Activated CD8-positive, alpha-beta memory T cell treated with anti-CD3 and anti-CD28 coated beads, Interleukin-2, amount 10 ng/mL, durations not matched to agents 7 days and 5 days (primary cell): ENCODE data around the gene EXD3. TPM values are rescaled to one million over a fixed set of nuclear protein-coding genes. Genes with fewer than 3 reads are reported as not detected.
A peak's percentile ranks its signal among the peaks of the same experiment; 100 is the strongest.
"Not testable (repeated sequence)": the region's sequence is repeated elsewhere in the genome, so short reads cannot be mapped to it uniquely, and the experiment has no call there.

ENCODE experiments used
- ATAC-seq: fragments of 150-1000 bp; cut with Tn5 transposase; one replicate; pipeline ENCODE4 v1.10.0; 2021; ENCODE audit warnings: moderate library complexity
- CTCF ChIA-PET: fragments of 350-600 bp; sonication (Branson Sonifier 250); formaldehyde crosslinking; loops from one replicate; lab custom pipeline; 2021; ENCODE audit warnings: antibody characterized with exemption; lab: Charles Lee
- DNase-seq: peaks from one replicate; pipeline ENCODE4 v3.0.0-alpha.2; 2020
- H3K27ac Mint-ChIP-seq: one replicate; pipeline ENCODE4 v1.8.0; 2021; ENCODE audit warnings: mild to moderate bottlenecking, mixed read lengths
- H3K27me3 Mint-ChIP-seq: one replicate; pipeline ENCODE4 v1.8.0; 2021; ENCODE audit warnings: mixed read lengths
- H3K36me3 Mint-ChIP-seq: one replicate; pipeline ENCODE4 v1.8.0; 2021; ENCODE audit warnings: mild to moderate bottlenecking, mixed read lengths
- H3K4me1 Mint-ChIP-seq: one replicate; pipeline ENCODE4 v1.8.0; 2021; ENCODE audit warnings: mixed read lengths
- H3K4me3 Mint-ChIP-seq: one replicate; pipeline ENCODE4 v1.8.0; 2021; ENCODE audit warnings: mild to moderate bottlenecking, moderate library complexity, mixed read lengths
- H3K9me3 Mint-ChIP-seq: one replicate; pipeline ENCODE4 v1.8.0; 2022; ENCODE audit warnings: low read depth, mixed read lengths
- total RNA-seq, 2 experiments: library from RNA; stranded (reverse); gene quantifications; one replicate each; pipeline ENCODE4 v1.2.3, GENCODE V29; 2021

The EXD3 gene
- total RNA-seq, 2 experiments from 2014 or later, result 9.2 to 19.8 TPM

DNA sequence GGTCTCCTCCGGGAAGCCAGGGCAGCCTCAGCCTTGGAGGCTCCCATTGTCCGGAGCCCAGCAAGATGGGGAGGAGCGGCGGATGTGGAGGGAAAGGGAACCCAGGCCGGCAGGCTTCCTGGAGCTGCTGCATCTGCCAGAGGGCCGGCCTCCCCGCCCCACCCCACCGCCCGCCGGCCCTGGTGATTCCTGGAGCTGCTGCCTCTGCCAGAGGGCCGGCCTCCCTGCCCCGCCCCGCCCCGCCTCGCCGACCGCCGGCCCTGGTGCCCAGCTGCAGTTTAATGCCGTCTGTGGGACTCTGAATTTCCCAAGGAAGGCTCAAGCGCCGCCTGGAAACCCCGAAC is 31.6 kb downstream of the EXD3 start:
- CTCF ChIA-PET, result interaction anchor here (1.7 kb wide), 1 partner anchor 32 kb away, joined by 4 read pairs; the partner anchor contains the start of genes EXD3 and NOXA1
- Mint-ChIP-seq H3K9me3 (no peaks in the 10 kb centered on the region), H3K27me3 (no peaks in the 10 kb centered on the region), H3K27ac (no peak overlapping the region), H3K4me1 (peaks cover 9% of the 10 kb centered on the region), H3K36me3 (no peaks in the 10 kb centered on the region), H3K4me3 (no peak overlapping the region)
- no peak for ATAC-seq
- DNase-seq, result no peak

DNA sequence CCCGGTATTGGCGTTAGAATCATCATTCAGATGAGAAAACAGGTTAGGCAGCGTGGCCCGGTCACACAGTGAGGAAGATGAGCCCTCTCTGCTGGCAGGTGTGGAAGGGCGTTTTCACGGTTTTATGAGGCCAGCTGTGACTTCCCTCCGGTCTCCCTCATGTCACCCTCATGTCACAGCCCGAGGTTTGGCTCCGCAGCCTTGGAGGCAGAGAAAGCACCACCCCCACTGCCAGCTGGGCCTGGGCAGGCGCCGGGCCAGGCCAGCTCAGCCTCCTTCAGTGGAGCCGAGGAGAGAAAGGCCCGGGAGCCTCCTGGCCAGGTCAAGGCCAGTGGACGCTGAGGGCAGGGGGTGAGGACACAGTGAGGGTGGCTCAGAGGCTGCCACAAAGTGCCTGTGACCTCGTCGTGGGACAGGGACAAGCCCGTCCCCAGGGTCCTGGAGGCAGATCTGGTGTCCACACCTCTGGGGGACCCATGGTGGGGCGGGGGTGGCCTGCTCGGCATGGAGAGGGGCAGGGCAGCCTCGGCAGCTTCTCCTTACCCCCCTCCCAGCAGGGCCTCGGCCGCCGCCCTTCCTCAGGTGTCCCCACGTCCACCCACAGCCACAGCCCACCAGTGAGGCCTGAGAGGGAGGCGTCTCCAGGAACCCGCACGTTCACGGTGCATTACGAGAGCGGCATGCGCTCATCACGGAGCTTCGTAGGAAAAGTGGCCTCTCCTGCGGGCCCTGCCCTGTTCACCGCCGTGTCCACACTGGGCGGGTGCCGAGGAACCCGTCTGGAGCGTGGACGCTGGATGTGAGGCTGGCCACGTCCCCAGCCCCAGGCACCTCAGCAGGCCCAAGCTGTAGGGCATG is 32.2 kb downstream of the EXD3 start:
- Mint-ChIP-seq H3K4me1 (peaks cover 9% of the 10 kb centered on the region), H3K36me3 (no peaks in the 10 kb centered on the region), H3K27ac (peak overlapping the region; percentile 36), H3K9me3 (no peaks in the 10 kb centered on the region), H3K27me3 (no peaks in the 10 kb centered on the region), H3K4me3 (no peak overlapping the region)
- ATAC-seq (no peak), DNase-seq (no peak)
- CTCF ChIA-PET, result interaction anchor here (1.7 kb wide), 1 partner anchor 32 kb away, joined by 4 read pairs; the partner anchor contains the start of genes EXD3 and NOXA1

DNA sequence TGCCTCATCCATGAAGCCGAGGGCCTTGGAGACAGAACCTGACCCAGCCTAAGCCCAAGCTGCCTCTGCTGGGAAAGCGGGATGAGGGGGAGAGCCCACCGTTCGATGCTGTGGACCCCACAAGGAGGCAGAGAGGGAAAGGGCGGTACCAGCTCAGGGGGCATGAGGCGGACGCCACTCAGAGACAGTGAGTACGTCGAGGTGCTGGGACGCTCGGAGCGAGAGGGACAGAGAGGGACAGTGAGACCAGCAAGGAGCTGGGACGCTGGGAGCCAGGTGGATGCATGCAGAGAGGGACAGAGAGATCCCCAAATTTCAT is 33.6 kb downstream of the EXD3 start:
- Mint-ChIP-seq H3K36me3 (no peaks in the 10 kb centered on the region), H3K4me3 (no peak overlapping the region), H3K9me3 (no peaks in the 10 kb centered on the region), H3K27ac (no peak overlapping the region), H3K4me1 (peaks cover 9% of the 10 kb centered on the region), H3K27me3 (no peaks in the 10 kb centered on the region)
- ATAC-seq (no peak), DNase-seq (no peak)
- CTCF ChIA-PET, result no interaction called here

DNA sequence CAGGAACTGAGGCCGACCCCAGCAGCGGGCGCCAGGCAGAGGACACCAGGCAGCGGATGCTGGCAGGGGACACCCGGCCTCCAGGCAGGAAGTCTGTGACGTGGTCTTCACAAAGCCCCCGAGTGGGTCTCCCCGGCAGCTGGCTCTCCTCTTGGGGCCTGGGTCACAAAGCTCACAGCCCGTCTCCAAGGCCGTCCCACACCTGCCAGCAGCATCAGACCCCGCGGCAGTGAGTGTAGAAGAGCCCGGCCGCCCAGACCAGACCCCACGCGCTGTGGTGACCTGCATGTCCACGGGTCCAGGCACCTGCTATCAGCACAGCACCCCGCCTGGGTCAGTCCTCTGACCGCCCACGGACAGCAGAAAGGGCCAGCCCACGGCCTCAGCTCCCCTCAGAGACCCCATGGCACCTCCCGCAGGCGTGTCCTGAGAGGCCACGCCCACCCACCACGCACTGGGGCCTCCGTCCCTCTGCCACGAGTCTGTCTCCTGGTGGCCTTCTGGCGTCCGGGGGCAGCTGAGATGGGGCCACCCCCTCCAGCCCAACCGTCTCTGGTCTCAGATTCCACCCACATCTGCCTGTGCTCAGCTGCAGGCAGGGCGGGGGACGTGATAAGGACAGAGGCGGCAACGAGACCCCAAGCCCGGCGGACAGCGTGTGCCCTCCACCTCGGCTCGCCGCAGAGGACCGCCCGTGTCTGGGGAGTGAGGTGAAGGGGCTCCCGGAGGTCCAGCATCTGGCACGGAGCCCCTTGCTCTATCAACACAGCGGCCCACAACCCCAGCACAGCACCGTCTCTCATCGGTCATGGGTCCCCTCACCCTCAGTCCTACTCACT is 34.2 kb downstream of the EXD3 start:
- H3K4me1 Mint-ChIP-seq, result peaks cover 9% of the 10 kb centered on the region
- DNase-seq, result no peak
- CTCF ChIA-PET, result no interaction called here
- H3K36me3 Mint-ChIP-seq, result no peaks in the 10 kb centered on the region
- H3K27me3 Mint-ChIP-seq, result no peaks in the 10 kb centered on the region
- ATAC-seq, result no peak
- no peak overlapping the region for H3K4me3 Mint-ChIP-seq
- H3K27ac Mint-ChIP-seq, result no peak overlapping the region
- H3K9me3 Mint-ChIP-seq, result no peaks in the 10 kb centered on the region

DNA sequence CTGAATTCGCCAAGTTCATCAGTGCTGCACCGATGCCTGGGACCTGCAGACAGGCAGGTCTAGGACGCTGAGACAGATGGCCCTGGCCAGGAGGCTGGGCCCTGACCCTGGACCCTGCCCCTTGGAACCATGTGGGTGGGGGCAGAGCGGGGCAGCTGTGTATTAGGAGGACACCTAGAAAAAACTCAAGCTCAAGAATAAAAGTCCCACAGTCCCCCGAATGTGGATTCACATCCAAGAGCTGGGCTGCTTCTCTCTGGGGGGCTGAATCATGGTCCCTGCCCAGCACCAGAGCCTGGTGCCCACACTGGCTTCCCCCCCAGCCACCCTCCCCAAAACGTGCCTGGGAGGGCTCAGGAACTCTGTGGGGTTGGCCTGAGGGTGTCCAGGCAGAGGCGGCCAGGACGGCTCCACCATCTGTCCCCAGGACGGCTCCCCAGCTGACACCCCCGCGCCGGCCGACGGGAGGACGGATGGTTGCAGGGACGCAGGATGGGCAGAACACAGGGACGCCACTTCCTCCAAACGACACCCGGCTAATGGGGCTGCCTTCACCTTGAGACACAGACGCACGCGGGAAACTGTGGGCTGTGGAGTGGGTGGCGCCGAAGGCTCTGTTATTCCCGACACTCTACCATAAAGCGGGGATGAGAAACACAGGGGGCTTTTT is 34.9 kb downstream of the EXD3 start:
- ATAC-seq, result no peak
- H3K27ac Mint-ChIP-seq, result peak overlapping the region; percentile 28
- CTCF ChIA-PET, result interaction anchor here (0.8 kb wide), 1 partner anchor 35 kb away, joined by 3 read pairs; the partner anchor contains the start of genes EXD3 and NOXA1

DNA sequence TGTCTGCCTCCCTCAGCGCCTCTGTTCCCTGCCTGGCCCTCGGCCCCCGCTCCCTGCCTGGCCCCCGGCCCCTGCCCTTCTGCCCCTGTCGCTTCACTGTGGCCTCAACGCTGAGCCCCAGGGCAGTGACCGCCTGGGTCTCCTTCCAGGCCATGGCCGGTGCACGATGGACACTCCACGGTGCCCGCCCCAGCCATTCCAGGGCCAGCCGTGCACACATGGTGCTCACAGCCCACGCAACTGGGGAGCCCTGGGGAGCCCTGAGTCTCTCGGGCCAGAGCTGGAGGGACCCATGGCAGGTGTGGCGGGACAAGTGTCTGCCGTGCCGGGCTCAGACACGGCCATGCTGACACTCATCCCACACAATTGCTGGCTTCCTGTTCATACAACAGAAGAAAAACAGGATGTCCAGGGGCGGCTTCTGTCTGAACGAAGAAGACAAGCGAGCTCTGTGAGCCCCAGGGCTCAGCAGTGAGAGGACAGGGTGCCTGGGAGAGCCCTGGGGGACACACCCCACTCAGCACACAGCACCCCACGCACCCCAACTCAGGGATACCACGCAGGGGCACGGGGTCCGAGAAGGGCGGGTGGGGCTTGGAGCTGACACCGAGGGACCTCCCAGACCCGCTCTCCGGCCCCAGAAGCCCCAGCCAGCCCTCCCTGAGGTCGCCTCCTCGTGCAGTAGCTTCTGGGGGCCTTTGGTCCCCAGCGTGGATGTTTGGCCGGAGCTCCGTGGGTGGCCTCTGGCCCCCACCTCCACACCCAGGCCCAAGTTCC is 35.7 kb downstream of the EXD3 start:
- peak overlapping the region; percentile 28 for H3K27ac Mint-ChIP-seq
- H3K36me3 Mint-ChIP-seq, result no peaks in the 10 kb centered on the region
- H3K9me3 Mint-ChIP-seq, result no peaks in the 10 kb centered on the region
- peaks cover 9% of the 10 kb centered on the region for H3K4me1 Mint-ChIP-seq
- ATAC-seq, result peak; percentile 60
- H3K4me3 Mint-ChIP-seq, result no peak overlapping the region
- DNase-seq, result peak; percentile 51
- no peaks in the 10 kb centered on the region for H3K27me3 Mint-ChIP-seq
- CTCF ChIA-PET, result interaction anchor here (0.8 kb wide), 1 partner anchor 36 kb away, joined by 3 read pairs; the partner anchor contains the start of genes EXD3 and NOXA1

More for the DNA sequence above, 34.9 kb downstream of the EXD3 start:
- DNase-seq, result no peak
- Mint-ChIP-seq H3K27me3 (no peaks in the 10 kb centered on the region), H3K4me1 (peaks cover 9% of the 10 kb centered on the region), H3K4me3 (no peak overlapping the region), H3K36me3 (no peaks in the 10 kb centered on the region), H3K9me3 (no peaks in the 10 kb centered on the region)

DNA sequence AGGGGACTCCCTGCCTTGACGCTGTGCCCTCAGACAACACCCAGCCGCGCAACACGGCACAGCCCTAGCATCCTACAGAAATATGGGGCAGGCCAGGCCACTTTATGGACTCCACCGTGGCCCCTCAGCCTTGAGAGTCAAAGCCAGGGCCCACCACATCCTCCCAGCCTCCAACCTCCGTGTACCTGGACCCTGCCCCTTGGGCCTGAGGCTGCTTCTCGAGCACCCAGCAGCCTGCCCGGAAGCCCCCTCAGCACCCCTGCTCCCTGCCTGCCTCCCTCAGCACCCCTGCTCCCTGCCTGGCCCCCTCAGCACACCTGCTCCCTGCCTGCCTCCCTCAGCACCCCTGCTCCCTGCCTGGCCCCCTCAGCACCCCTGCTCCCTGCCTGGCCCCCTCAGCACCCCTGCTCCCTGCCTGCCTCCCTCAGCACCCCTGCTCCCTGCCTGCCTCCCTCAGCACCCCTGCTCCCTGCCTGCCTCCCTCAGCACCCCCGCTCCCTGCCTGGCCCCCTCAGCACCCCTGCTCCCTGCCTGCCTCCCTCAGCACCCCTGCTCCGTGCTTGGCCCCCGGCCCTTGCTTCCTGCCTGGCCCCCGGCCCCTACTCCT is 36.4 kb downstream of the EXD3 start:
- CTCF ChIA-PET, DNase-seq, H3K27ac Mint-ChIP-seq, ATAC-seq, H3K27me3 Mint-ChIP-seq, H3K36me3 Mint-ChIP-seq, H3K4me3 Mint-ChIP-seq, H3K9me3 Mint-ChIP-seq, H3K4me1 Mint-ChIP-seq: not testable (repeated sequence)

DNA sequence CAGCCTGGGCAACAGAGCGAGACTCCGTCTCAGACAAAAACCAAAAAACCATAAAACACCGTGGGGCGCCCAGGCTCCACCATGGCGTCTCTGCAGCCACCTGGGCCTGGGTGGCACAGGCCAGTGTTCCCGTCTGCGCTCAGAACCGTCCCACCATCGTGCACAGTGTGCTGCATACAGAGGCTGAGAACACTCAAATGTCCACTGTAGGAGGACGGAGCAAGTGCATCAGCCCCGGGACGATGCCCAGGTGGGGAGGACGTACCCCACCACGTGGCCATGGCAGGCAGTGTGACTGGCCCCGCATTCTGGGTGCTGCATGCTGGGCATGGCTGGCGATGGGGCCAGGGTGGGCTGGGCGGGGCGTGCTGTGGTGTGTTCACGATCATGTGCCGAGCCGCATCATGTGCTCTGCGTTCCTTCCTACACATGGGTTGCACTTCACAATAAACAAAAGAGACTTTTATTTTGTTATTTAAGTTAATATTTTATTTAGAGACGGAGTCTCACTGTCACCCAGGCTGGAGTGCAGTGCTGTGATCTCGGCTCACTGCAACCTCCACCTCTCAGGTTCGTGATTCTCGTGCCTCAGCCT is 37.8 kb downstream of the EXD3 start:
- ATAC-seq, result no peak

DNA sequence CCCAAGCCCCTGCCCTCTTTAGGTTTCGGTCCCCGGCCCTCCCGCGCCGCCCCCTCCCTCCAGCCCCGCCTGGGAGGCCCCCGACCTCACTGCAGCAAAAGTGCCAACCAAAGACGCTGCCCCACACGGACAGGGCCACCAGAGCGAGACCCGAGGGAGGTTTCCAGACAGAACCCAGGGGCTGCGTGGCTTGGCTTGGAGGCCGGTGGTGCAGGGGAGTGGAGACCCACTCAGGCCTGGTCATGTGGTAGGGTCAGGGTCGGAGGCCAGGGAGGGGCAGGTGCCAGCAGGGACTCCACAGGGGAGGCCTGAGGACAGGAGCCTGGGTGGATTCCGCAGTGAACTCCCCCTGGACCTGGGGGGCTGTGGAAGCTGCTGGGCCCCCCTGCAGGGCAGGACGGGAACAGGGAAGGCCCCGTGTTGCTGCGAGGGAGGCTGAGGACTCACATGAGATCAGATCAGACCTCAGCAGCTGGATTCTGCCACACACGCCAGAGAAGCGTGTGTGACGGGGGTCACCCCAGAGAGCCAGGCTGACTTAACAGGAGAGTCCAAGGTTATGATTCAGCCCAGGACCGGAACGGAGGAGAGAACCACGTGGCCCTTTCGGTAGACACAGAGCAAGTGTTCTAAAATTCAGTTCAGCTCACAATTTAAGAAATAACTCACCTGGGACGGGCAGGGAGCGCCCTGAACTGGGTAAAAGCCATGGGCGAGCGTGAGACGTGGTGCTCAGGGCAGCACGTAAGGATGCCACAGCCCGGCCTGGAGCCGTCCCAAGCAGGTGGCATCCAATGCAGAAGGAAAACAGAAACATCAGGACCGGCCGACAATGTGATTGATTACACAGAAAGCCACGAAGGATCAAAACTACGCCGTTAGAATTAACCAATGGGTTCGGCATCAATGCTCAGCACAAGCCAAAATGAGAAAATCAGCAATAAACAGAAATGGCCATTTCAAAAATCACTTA is 38.9 kb downstream of the EXD3 start:
- Mint-ChIP-seq H3K27me3 (no peaks in the 10 kb centered on the region), H3K36me3 (no peaks in the 10 kb centered on the region), H3K4me3 (no peak overlapping the region), H3K4me1 (peaks cover 9% of the 10 kb centered on the region), H3K27ac (no peak overlapping the region), H3K9me3 (no peaks in the 10 kb centered on the region)
- no peak for DNase-seq
- CTCF ChIA-PET, result no interaction called here
- ATAC-seq, result no peak

More for the DNA sequence above, 37.8 kb downstream of the EXD3 start:
- Mint-ChIP-seq H3K4me3 (no peak overlapping the region), H3K36me3 (no peaks in the 10 kb centered on the region), H3K27ac (no peak overlapping the region), H3K4me1 (peaks cover 9% of the 10 kb centered on the region), H3K27me3 (no peaks in the 10 kb centered on the region), H3K9me3 (no peaks in the 10 kb centered on the region)
- CTCF ChIA-PET, result no interaction called here
- no peak for DNase-seq

DNA sequence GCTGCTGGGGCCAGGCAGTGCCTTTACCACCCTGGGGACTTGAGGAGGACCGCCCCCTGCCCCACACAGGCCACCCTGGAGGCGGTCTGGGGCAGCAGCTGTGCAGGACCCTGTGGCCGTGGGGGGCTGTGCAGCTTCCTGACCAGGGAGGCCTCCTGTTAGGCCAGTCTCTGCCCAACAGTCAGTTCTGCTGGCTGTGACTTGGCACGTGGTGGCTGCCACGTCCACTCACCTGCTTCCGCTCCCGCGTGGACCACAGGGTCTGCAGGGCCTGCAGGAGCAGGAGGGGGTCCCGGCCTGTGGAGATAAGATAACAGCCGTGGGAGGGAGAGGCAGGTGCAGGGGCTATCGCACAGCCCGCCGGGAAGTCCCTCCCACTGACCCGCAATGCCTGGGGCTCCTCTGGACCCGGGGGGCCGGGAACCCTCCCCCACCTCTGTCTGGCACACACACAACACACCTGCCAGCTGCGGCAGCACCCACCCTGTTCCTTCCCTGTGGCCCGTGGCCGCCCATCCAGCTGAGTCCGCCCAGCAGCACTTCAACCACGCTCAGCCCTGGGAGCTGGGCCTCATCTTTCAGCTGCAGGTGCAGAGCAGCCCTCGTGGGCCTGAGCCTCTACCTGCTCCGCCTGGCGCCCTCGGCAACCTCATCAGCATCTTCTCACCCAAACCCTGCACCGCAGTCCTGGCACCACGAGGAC is 39.7 kb downstream of the EXD3 start:
- peaks cover 9% of the 10 kb centered on the region for H3K4me1 Mint-ChIP-seq
- no peak overlapping the region for H3K27ac Mint-ChIP-seq
- DNase-seq (no peak), ATAC-seq (no peak)
- H3K27me3 Mint-ChIP-seq, result no peaks in the 10 kb centered on the region
- no peaks in the 10 kb centered on the region for H3K9me3 Mint-ChIP-seq
- CTCF ChIA-PET, result no interaction called here
- no peak overlapping the region for H3K4me3 Mint-ChIP-seq
- no peaks in the 10 kb centered on the region for H3K36me3 Mint-ChIP-seq

DNA sequence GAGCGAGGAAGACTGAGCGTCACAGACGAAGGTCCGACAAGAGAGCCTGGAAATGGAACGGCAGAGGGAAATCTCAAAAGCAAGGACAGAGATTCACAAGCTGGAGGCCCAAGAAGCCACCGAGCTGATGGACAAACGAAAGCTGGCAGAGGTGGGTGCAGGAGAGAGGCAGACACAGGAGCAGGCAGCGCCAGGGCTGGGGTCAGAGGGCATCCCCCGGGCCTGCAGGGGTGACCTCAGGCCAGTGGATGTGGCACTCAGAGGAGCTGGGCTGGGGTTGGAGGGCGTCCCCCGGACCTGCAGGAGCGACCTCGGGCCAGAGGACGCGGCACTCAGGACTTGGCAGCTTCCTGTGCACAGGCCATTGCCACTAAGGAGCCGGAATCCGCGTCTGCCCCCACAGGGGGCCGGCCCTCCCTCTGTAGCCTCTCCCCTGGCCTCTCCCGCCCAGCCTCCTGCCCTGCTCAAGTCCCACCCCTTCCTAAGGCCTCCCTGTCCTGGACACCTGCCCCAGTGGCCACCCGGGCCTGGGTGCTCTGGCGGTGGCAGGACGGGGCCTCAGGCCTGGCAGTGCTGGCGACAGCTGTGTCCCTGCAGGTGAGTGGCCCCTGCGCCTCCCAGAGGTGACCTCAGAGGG is 40.4 kb downstream of the EXD3 start:
- H3K27me3 Mint-ChIP-seq, result no peaks in the 10 kb centered on the region
- ATAC-seq (no peak), DNase-seq (no peak)
- H3K27ac Mint-ChIP-seq, result no peak overlapping the region
- no peak overlapping the region for H3K4me3 Mint-ChIP-seq
- H3K9me3 Mint-ChIP-seq, result no peaks in the 10 kb centered on the region
- CTCF ChIA-PET, result no interaction called here
- peaks cover 6% of the 10 kb centered on the region for H3K4me1 Mint-ChIP-seq
- H3K36me3 Mint-ChIP-seq, result no peaks in the 10 kb centered on the region
